KOPT-K1 (cell line): ENCODE results near the gene ARHGAP24.

Source experiments
- H3K27ac ChIP-seq: fragments of 200-600 bp; sonication (generic); 2 replicates; pipeline ENCODE4 v1.5.1; 2016; ENCODE audit warnings: antibody characterized with exemption, mild to moderate bottlenecking, low read depth, low read length; ENCODE audit not compliant: poor library complexity, severe bottlenecking
- H3K36me3 ChIP-seq: fragments of 200-600 bp; sonication (generic); 2 replicates; pipeline ENCODE4 v1.5.1; 2017; ENCODE audit warnings: antibody characterized with exemption, mild to moderate bottlenecking, low read length, moderate library complexity; ENCODE audit not compliant: insufficient read depth
- H3K9me3 ChIP-seq: fragments of 200-600 bp; sonication (generic); 2 replicates; pipeline ENCODE4 v1.5.1; 2017; ENCODE audit warnings: antibody characterized with exemption, low read length, mild to moderate bottlenecking; ENCODE audit not compliant: insufficient read depth, poor library complexity, severe bottlenecking

The ARHGAP24 gene

GRCh38 chr4:85755285-85755684, 280.3 kb downstream of the ARHGAP24 start:
- Histone ChIP-seq H3K36me3 (no peaks in the 10 kb centered on the region), H3K27ac (no peak overlapping the region), H3K9me3 (no peaks in the 10 kb centered on the region)

- H3K27ac ChIP-seq, result no peak overlapping the region
- H3K9me3 ChIP-seq, result no peaks in the 10 kb centered on the region
- no peaks in the 10 kb centered on the region for H3K36me3 ChIP-seq
Observed at GRCh38 chr4:85756938-85757337, 282.0 kb downstream of the ARHGAP24 start.

GRCh38 chr4:85759388-85759787, 284.4 kb downstream of the ARHGAP24 start:
- Histone ChIP-seq H3K36me3 (no peaks in the 10 kb centered on the region), H3K27ac (no peak overlapping the region), H3K9me3 (no peaks in the 10 kb centered on the region)

- Histone ChIP-seq H3K27ac (no peak overlapping the region), H3K9me3 (no peaks in the 10 kb centered on the region), H3K36me3 (no peaks in the 10 kb centered on the region)
Observed at GRCh38 chr4:85760511-85760910, 285.6 kb downstream of the ARHGAP24 start.

GRCh38 chr4:85761803-85762528, 287.0 kb downstream of the ARHGAP24 start:
- H3K27ac ChIP-seq, result no peak overlapping the region
- no peaks in the 10 kb centered on the region for H3K9me3 ChIP-seq
- no peaks in the 10 kb centered on the region for H3K36me3 ChIP-seq

GRCh38 chr4:85762529-85762871, 287.6 kb downstream of the ARHGAP24 start:
- H3K9me3 ChIP-seq, result no peaks in the 10 kb centered on the region
- no peaks in the 10 kb centered on the region for H3K36me3 ChIP-seq
- H3K27ac ChIP-seq, result no peak overlapping the region

- Histone ChIP-seq H3K36me3 (no peaks in the 10 kb centered on the region), H3K27ac (no peak overlapping the region), H3K9me3 (no peaks in the 10 kb centered on the region)
Observed at GRCh38 chr4:85763202-85763601, 288.3 kb downstream of the ARHGAP24 start.

GRCh38 chr4:85767649-85768048, 292.7 kb downstream of the ARHGAP24 start:
- Histone ChIP-seq H3K9me3 (no peaks in the 10 kb centered on the region), H3K27ac (no peak overlapping the region), H3K36me3 (no peaks in the 10 kb centered on the region)

GRCh38 chr4:85769009-85769408, 294.1 kb downstream of the ARHGAP24 start:
- Histone ChIP-seq H3K27ac (no peak overlapping the region), H3K36me3 (no peaks in the 10 kb centered on the region), H3K9me3 (no peaks in the 10 kb centered on the region)

- Histone ChIP-seq H3K9me3 (no peaks in the 10 kb centered on the region), H3K27ac (no peak overlapping the region), H3K36me3 (no peaks in the 10 kb centered on the region)
Observed at GRCh38 chr4:85772470-85772869, 297.5 kb downstream of the ARHGAP24 start.

GRCh38 chr4:85773372-85773771, 298.4 kb downstream of the ARHGAP24 start:
- Histone ChIP-seq H3K27ac (no peak overlapping the region), H3K36me3 (no peaks in the 10 kb centered on the region), H3K9me3 (no peaks in the 10 kb centered on the region)

GRCh38 chr4:85774000-85774399, 299.1 kb downstream of the ARHGAP24 start:
- Histone ChIP-seq H3K36me3 (no peaks in the 10 kb centered on the region), H3K27ac (no peak overlapping the region), H3K9me3 (no peaks in the 10 kb centered on the region)

GRCh38 chr4:85774489-85774888, 299.5 kb downstream of the ARHGAP24 start:
- no peaks in the 10 kb centered on the region for H3K36me3 ChIP-seq
- H3K27ac ChIP-seq, result no peak overlapping the region
- no peaks in the 10 kb centered on the region for H3K9me3 ChIP-seq

- Histone ChIP-seq H3K9me3 (no peaks in the 10 kb centered on the region), H3K36me3 (no peaks in the 10 kb centered on the region), H3K27ac (no peak overlapping the region)
Observed at GRCh38 chr4:85776096-85776495, 301.1 kb downstream of the ARHGAP24 start.

GRCh38 chr4:85776579-85776978, 301.6 kb downstream of the ARHGAP24 start:
- no peak overlapping the region for H3K27ac ChIP-seq
- no peaks in the 10 kb centered on the region for H3K36me3 ChIP-seq

GRCh38 chr4:85777908-85778631, 303.1 kb downstream of the ARHGAP24 start:
- Histone ChIP-seq H3K36me3 (no peaks in the 10 kb centered on the region), H3K27ac (no peak overlapping the region), H3K9me3 (no peaks in the 10 kb centered on the region)

More at GRCh38 chr4:85776579-85776978, 301.6 kb downstream of the ARHGAP24 start:
- no peaks in the 10 kb centered on the region for H3K9me3 ChIP-seq
